Ovary (tissue), 9 donors: ENCODE results near the gene KCNMB2. TPM values are rescaled to one million over a fixed set of nuclear protein-coding genes. Genes with fewer than 3 reads are reported as not detected.
A peak's percentile ranks its signal among the peaks of the same experiment; 100 is the strongest.

Source experiments
- DNase-seq, 5 donors: peaks; one replicate each; pipeline ENCODE4 v3.0.0-alpha.2; 2019 to 2020
- H3K27ac ChIP-seq, 2 donors: fragments of 200-600 bp; one replicate each; pipeline versions ENCODE4 v1.5.1 to v1.8.0; 2019 to 2022
- H3K27me3 ChIP-seq: fragments of 200-600 bp; one replicate; pipeline ENCODE4 v1.8.0; 2022
- H3K36me3 ChIP-seq: fragments of 200-600 bp; sonication (generic); one replicate; pipeline ENCODE4 v1.5.1; 2019
- H3K4me1 ChIP-seq: one replicate; pipeline ENCODE4 v1.8.1; 2013; ENCODE audit warnings: mild to moderate bottlenecking, moderate library complexity; ENCODE audit not compliant: insufficient read depth
- H3K4me3 ChIP-seq: fragments of 200-600 bp; sonication (generic); one replicate; pipeline ENCODE4 v1.5.1; 2017
- H3K9me3 ChIP-seq, 2 donors: fragments of 200-600 bp in 1 of 2; sonication (generic) in 1 of 2; one replicate each; pipeline versions ENCODE4 v1.5.1 to v1.8.1; 2013 to 2019; ENCODE audit warnings: mild to moderate bottlenecking in 1 of 2, moderate library complexity in 1 of 2
- CTCF ChIP-seq, 3 donors: fragments of 450-650 bp in 2 of 3; fragments of 200-600 bp in 1 of 3; IDR thresholded peaks; one replicate each; pipeline versions ENCODE4 v1.5.1 to v1.8.0; 2016 to 2022; ENCODE audit warnings: antibody characterized with exemption in 3 of 3, mild to moderate bottlenecking in 1 of 3
- EP300 ChIP-seq: sonication (generic); formaldehyde crosslinking; IDR thresholded peaks from one replicate; pipeline ENCODE4 v1.6.1; 2017; ENCODE audit warnings: antibody characterized with exemption
- POLR2A ChIP-seq: fragments of 450-650 bp; IDR thresholded peaks from one replicate; pipeline ENCODE4 v1.6.1; 2017; ENCODE audit warnings: antibody characterized with exemption, mild to moderate bottlenecking, moderate library complexity
- WGBS, 3 donors: extraction: QIAGEN DNeasy Blood & Tissue Kit in 1 of 3; methylation state at CpG; one replicate each; pipeline versions ENCODE4 v1.1.5 to v1.1.7; 2013 to 2017; 5-methylcytosine and 5-hydroxymethylcytosine counted together
- intact Hi-C, 4 donors: fragments of 100-400 bp; cut with DNase I; formaldehyde crosslinking; loops; one replicate each; pipeline versions ENCODE4 v1.11.0 to v1.15.1; 2022 to 2023
- polyA plus RNA-seq, 2 donors: library from polyadenylated mRNA; stranded (reverse); fragments of 200-250 nt in 1 of 2; fragments of 350-450 nt in 1 of 2; fragmentation: Illumina TruSeq in 1 of 2; extraction: RNeasy Lipid Tissue Mini Kit (QIAGEN cat#74804) in 1 of 2; gene quantifications; one replicate each; pipeline ENCODE4 v1.2.3, GENCODE V29; 2013 to 2014
- total RNA-seq, 7 donors: library from RNA; depleted of rRNA in 2 of 7; stranded (reverse); fragments of >200 nt in 2 of 7; fragmentation: NEBNext Ultra II Directional in 3 of 7; extraction: Animal tissue kit (Norgen Biotek cat#: 25700) in 3 of 7; gene quantifications; one replicate each; pipeline versions ENCODE4 v1.1.0 to v1.2.4, GENCODE V29; 2016 to 2023
- donor health status: DM: no; HTN: no; CAD: no; lungs with moderate emphysema.
- donor health status: DM: no; HTN: no; CAD: no.
- donor health status: Bipolar disorder and iron deficiency.
- donor health status: DM: yes; HTN: yes; CAD: no.
- donor health status: DM: no; HTN: no; CAD: no.
- donor health status: DM: yes; HTN: yes; CAD: no.

KCNMB2 gene
- total and polyA plus RNA-seq, 9 donors, result 5.7 to 11.6 (median 7.5) TPM

- H3K9me3 ChIP-seq, result no peaks in the 10 kb centered on the region
- H3K27me3 ChIP-seq, result no peaks in the 10 kb centered on the region
- DNase-seq, result no peak
- no peak for TF ChIP-seq EP300
- no peak for TF ChIP-seq POLR2A
- H3K4me3 ChIP-seq, result no peak overlapping the region
- 92 to 96% (median 96%) methylated on average over 3 of the region's 3 CpGs for WGBS, 3 donors
- H3K36me3 ChIP-seq, result no peaks in the 10 kb centered on the region
- no peaks in the 10 kb centered on the region for H3K4me1 ChIP-seq
- intact Hi-C loops, result no loop called here
- H3K27ac ChIP-seq, result no peak overlapping the region
These were observed 171.2 kb downstream of the KCNMB2 start for GRCh38 chr3:178707311-178708031.

GRCh38 chr3:178709051-178709450 is 172.8 kb downstream of the KCNMB2 start:
- Histone ChIP-seq H3K27ac (no peak overlapping the region), H3K27me3 (no peaks in the 10 kb centered on the region), H3K9me3 (no peaks in the 10 kb centered on the region), H3K4me1 (no peaks in the 10 kb centered on the region), H3K36me3 (no peaks in the 10 kb centered on the region), H3K4me3 (no peak overlapping the region)
- DNase-seq, result peak in 2 of 5 donors; percentile 18 to 48
- TF ChIP-seq POLR2A (no peak), EP300 (no peak), CTCF (IDR thresholded peaks at IDR 0.05) (no peak)
- WGBS, 3 donors, result 5 to 8% (median 5%) methylated on average over 6 of the region's 6 CpGs
- intact Hi-C loops, result no loop called here

GRCh38 chr3:178711753-178712152 is 175.5 kb downstream of the KCNMB2 start:
- no peaks in the 10 kb centered on the region for H3K9me3 ChIP-seq
- H3K27ac ChIP-seq, result no peak overlapping the region
- DNase-seq, result no peak
- intact Hi-C loops, result no loop called here
- no peak overlapping the region for H3K4me3 ChIP-seq
- no peaks in the 10 kb centered on the region for H3K4me1 ChIP-seq
- TF ChIP-seq EP300, result no peak
- H3K27me3 ChIP-seq, result no peaks in the 10 kb centered on the region
- 37 to 47% (median 37%) methylated on average over 3 of the region's 3 CpGs for WGBS, 3 donors
- no peaks in the 10 kb centered on the region for H3K36me3 ChIP-seq

GRCh38 chr3:178712247-178712646 is 176.0 kb downstream of the KCNMB2 start:
- 85 to 94% (median 92%) methylated on average over 5 of the region's 5 CpGs for WGBS, 3 donors
- TF ChIP-seq CTCF (IDR thresholded peaks at IDR 0.05) (no peak), POLR2A (no peak), EP300 (no peak)
- intact Hi-C loops, result no loop called here
- no peak overlapping the region for H3K27ac ChIP-seq
- H3K9me3 ChIP-seq, result no peaks in the 10 kb centered on the region
- H3K4me3 ChIP-seq, result no peak overlapping the region
- no peaks in the 10 kb centered on the region for H3K27me3 ChIP-seq
- no peaks in the 10 kb centered on the region for H3K4me1 ChIP-seq
- no peaks in the 10 kb centered on the region for H3K36me3 ChIP-seq
- no peak for DNase-seq

- Histone ChIP-seq H3K9me3 (no peaks in the 10 kb centered on the region), H3K4me3 (no peak overlapping the region), H3K27me3 (no peaks in the 10 kb centered on the region), H3K27ac (no peak overlapping the region), H3K4me1 (no peaks in the 10 kb centered on the region), H3K36me3 (no peaks in the 10 kb centered on the region)
- DNase-seq, result no peak
- no peak for TF ChIP-seq POLR2A
- intact Hi-C loops, result no loop called here
- 37 to 47% (median 41%) methylated on average over 4 of the region's 4 CpGs for WGBS, 3 donors
These were observed 178.9 kb downstream of the KCNMB2 start for GRCh38 chr3:178714925-178715832.
